Skeletal muscle cell (primary cell): ENCODE measurements around the gene RFPL3.
A peak's percentile ranks its signal among the peaks of the same experiment; 100 is the strongest.

Experiments used
- DNase-seq: peaks from one replicate; pipeline ENCODE4 v3.0.0-alpha.2; 2010; ENCODE audit warnings: low read depth
- H3K4me3 ChIP-seq: 2 replicates; pipeline ENCODE4 v1.5.1; 2011; ENCODE audit warnings: low read depth, mild to moderate bottlenecking, control low read depth, low read length, moderate library complexity

Gene RFPL3

GRCh38 chr22:32401486-32401885 lies 43.8 kb downstream of the RFPL3 start:
- DNase-seq = no peak
- no peak overlapping the region for H3K4me3 ChIP-seq

GRCh38 chr22:32404021-32404420 lies 46.4 kb downstream of the RFPL3 start:
- H3K4me3 ChIP-seq = no peak overlapping the region
- no peak for DNase-seq

- DNase-seq = no peak
Measured at GRCh38 chr22:32407312-32407711, 49.6 kb downstream of the RFPL3 start.

GRCh38 chr22:32407936-32408335 lies 50.3 kb downstream of the RFPL3 start:
- DNase-seq = no peak
- no peak overlapping the region for H3K4me3 ChIP-seq

More at GRCh38 chr22:32407312-32407711, 49.6 kb downstream of the RFPL3 start:
- no peak overlapping the region for H3K4me3 ChIP-seq

GRCh38 chr22:32409977-32410376 lies 52.3 kb downstream of the RFPL3 start:
- no peak for DNase-seq
- H3K4me3 ChIP-seq = no peak overlapping the region

GRCh38 chr22:32410459-32410858 lies 52.8 kb downstream of the RFPL3 start:
- peak overlapping the region; percentile 97 for H3K4me3 ChIP-seq
- no peak for DNase-seq
